SK-N-SH (cell line): Measurements from ENCODE around the gene SLC52A3. TPM values are rescaled to one million over a fixed set of nuclear protein-coding genes. Genes with fewer than 3 reads are reported as not detected.

Experiments used
- CTCF ChIA-PET: fragments of 300-600, 350-600 bp; formaldehyde crosslinking; extraction: SDS; loops from one replicate; lab custom pipeline; 2021; lab: Yijun Ruan, JAX
- POLR2A ChIA-PET: fragments of 350-600 bp; sonication (Branson Sonifier 250); formaldehyde crosslinking; extraction: SDS; loops from one replicate; lab custom pipeline; 2020; ENCODE audit warnings: antibody characterized with exemption, inconsistent platforms; lab: Yijun Ruan, JAX
- DNase-seq: peaks from one replicate; pipeline ENCODE4 v3.0.0; 2012
- H2AFZ ChIP-seq: fragments of 200-600 bp; sonication (generic); 2 replicates; pipeline ENCODE4 v1.8.1; 2016; ENCODE audit warnings: antibody characterized with exemption, mild to moderate bottlenecking, low read depth
- H3F3A ChIP-seq: fragments of 200-600 bp; sonication (generic); replicated peaks from 2 replicates; pipeline ENCODE3; 2016; ENCODE audit warnings: antibody characterized with exemption, mild to moderate bottlenecking; ENCODE audit not compliant: insufficient read depth
- H3K27ac ChIP-seq, 2 experiments: fragments of 200-500 bp in 1 of 2; fragments of 200-600 bp in 1 of 2; sonication (Bioruptor generic) in 1 of 2; sonication (generic), shearing (Covaris generic) in 1 of 2; 2 replicates each; pipeline versions ENCODE4 v1.5.1 to v1.6.1; 2014 to 2016; ENCODE audit warnings: low read depth in 2 of 2, inconsistent platforms in 1 of 2, low read length in 1 of 2, mild to moderate bottlenecking in 1 of 2, mixed read lengths in 1 of 2
- H3K27me3 ChIP-seq: fragments of 200-600 bp; sonication (generic), shearing (Covaris generic); 2 replicates; pipeline ENCODE4 v1.6.1; 2016; ENCODE audit warnings: mixed run types; ENCODE audit not compliant: insufficient read depth
- H3K36me3 ChIP-seq, 2 experiments: fragments of 200-500 bp in 1 of 2; fragments of 200-600 bp in 1 of 2; sonication (Bioruptor generic) in 1 of 2; sonication (generic) in 1 of 2; replicated peaks in 1 of 2; 2 replicates each; pipeline versions ENCODE3 to v1.5.1; 2014 to 2016; ENCODE audit warnings: low read length in 1 of 2, mild to moderate bottlenecking in 1 of 2; ENCODE audit not compliant: insufficient read depth in 2 of 2, control insufficient read depth in 1 of 2
- H3K4me1 ChIP-seq, 2 experiments: fragments of 200-500 bp in 1 of 2; fragments of 200-600 bp in 1 of 2; sonication (Bioruptor generic) in 1 of 2; sonication (generic), shearing (Covaris generic) in 1 of 2; 2 replicates each; pipeline versions ENCODE4 v1.5.1 to v1.6.1; 2014 to 2016; ENCODE audit warnings: low read depth in 1 of 2, low read length in 1 of 2, mixed run types in 1 of 2; ENCODE audit not compliant: insufficient read depth in 2 of 2, control insufficient read depth in 1 of 2
- H3K4me2 ChIP-seq: fragments of 200-600 bp; sonication (generic), shearing (Covaris generic); 2 replicates; pipeline ENCODE4 v1.6.1; 2017; ENCODE audit warnings: mixed run types
- H3K4me3 ChIP-seq, 2 experiments: fragments of 200-500 bp in 1 of 2; fragments of 200-600 bp in 1 of 2; sonication (Bioruptor generic) in 1 of 2; sonication (generic), shearing (Covaris generic) in 1 of 2; 2 replicates each; pipeline versions ENCODE4 v1.5.1 to v1.8.1; 2014 to 2016; ENCODE audit warnings: low read depth in 2 of 2, inconsistent platforms in 1 of 2, low read length in 1 of 2, mild to moderate bottlenecking in 1 of 2, mixed read lengths in 1 of 2, moderate library complexity in 1 of 2
- H3K79me2 ChIP-seq: fragments of 200-600 bp; sonication (generic); 2 replicates; pipeline ENCODE4 v1.8.1; 2017; ENCODE audit warnings: mild to moderate bottlenecking; ENCODE audit not compliant: insufficient read depth
- H3K9ac ChIP-seq: fragments of 200-600 bp; sonication (generic); 2 replicates; pipeline ENCODE4 v1.6.1; 2017; ENCODE audit warnings: mixed run types
- H3K9me2 ChIP-seq: fragments of 200-600 bp; sonication (generic); 2 replicates; pipeline ENCODE4 v1.6.1; 2017; ENCODE audit warnings: mixed run types
- H3K9me3 ChIP-seq: fragments of 200-600 bp; sonication (generic); 2 replicates; pipeline ENCODE4 v1.6.1; 2017; ENCODE audit warnings: mixed run types, mild to moderate bottlenecking, moderate library complexity
- H4K20me1 ChIP-seq: fragments of 200-600 bp; sonication (generic); 2 replicates; pipeline ENCODE4 v1.6.1; 2017; ENCODE audit warnings: mild to moderate bottlenecking, mixed run types; ENCODE audit not compliant: insufficient read depth
- CHD2 ChIP-seq: fragments of 150-350 bp; IDR thresholded peaks from 2 replicates; pipeline ENCODE4 v1.6.1; 2018; ENCODE audit warnings: low read length; ENCODE audit not compliant: partially characterized antibody
- EP300 ChIP-seq, 2 experiments: IDR thresholded peaks; 2 replicates each; pipeline versions ENCODE4 v1.4.0 to v1.6.1; 2012; ENCODE audit warnings: borderline replicate concordance in 1 of 2, low read depth in 1 of 2, low read length in 1 of 2
- EZH2phosphoT487 ChIP-seq: fragments of 200-600 bp; sonication (generic); IDR thresholded peaks from 2 replicates; pipeline ENCODE4 v1.6.1; 2017; ENCODE audit warnings: low read depth, mixed run types, mild to moderate bottlenecking, antibody characterized with exemption, moderate library complexity, borderline replicate concordance
- FOXJ3 ChIP-seq: sonication (generic); formaldehyde crosslinking; IDR thresholded peaks from 2 replicates; pipeline ENCODE4 v1.5.1; 2020; ENCODE audit warnings: mild to moderate bottlenecking, missing genetic modification reagents
- NFIC ChIP-seq: IDR thresholded peaks from 2 replicates; pipeline ENCODE4 v1.4.0; 2012; ENCODE audit warnings: borderline replicate concordance
- NRF1 ChIP-seq: IDR thresholded peaks from 2 replicates; pipeline ENCODE4 v1.6.1; 2012; ENCODE audit warnings: low read depth, mild to moderate bottlenecking, low read length
- RCOR1 ChIP-seq: fragments of 150-350 bp; IDR thresholded peaks from 2 replicates; pipeline ENCODE4 v1.6.1; 2017; ENCODE audit warnings: antibody characterized with exemption, low read length
- RFX5 ChIP-seq: IDR thresholded peaks from 2 replicates; pipeline ENCODE4 v1.6.1; 2012; ENCODE audit warnings: mild to moderate bottlenecking, improper control_type of control experiment, low read length
- SIN3A ChIP-seq: IDR thresholded peaks from 2 replicates; pipeline ENCODE4 v1.6.1; 2012; ENCODE audit warnings: low read depth, mild to moderate bottlenecking, low read length, moderate library complexity, borderline replicate concordance
- TAF1 ChIP-seq: IDR thresholded peaks from 2 replicates; pipeline ENCODE4 v1.6.1; 2012; ENCODE audit warnings: low read depth, mild to moderate bottlenecking, low read length, moderate library complexity, borderline replicate concordance
- TCF12 ChIP-seq: IDR thresholded peaks from 2 replicates; pipeline ENCODE4 v1.4.0; 2012
- TEAD4 ChIP-seq: IDR thresholded peaks from 2 replicates; pipeline ENCODE4 v1.4.0; 2012; ENCODE audit warnings: mild to moderate bottlenecking, borderline replicate concordance; ENCODE audit not compliant: insufficient read depth
- WGBS: methylation state at CpG from one replicate; pipeline ENCODE4 v1.1.6; 2017; ENCODE audit warnings: low lambda C conversion rate; 5-methylcytosine and 5-hydroxymethylcytosine counted together
- polyA plus RNA-seq, 3 experiments: library from polyadenylated mRNA; depleted of rRNA; stranded (reverse); fragments of >200 nt; gene quantifications; 2 replicates each; pipeline ENCODE4 v1.2.3, GENCODE V29; 2012
- TF ChIP-seq, protein P1 (sequence below): IDR thresholded peaks from 2 replicates; pipeline ENCODE4; 2012

SLC52A3 gene
- polyA plus RNA-seq, 1 of the 3 experiments (the other 2 are of a cell fraction): not detected

DNA sequence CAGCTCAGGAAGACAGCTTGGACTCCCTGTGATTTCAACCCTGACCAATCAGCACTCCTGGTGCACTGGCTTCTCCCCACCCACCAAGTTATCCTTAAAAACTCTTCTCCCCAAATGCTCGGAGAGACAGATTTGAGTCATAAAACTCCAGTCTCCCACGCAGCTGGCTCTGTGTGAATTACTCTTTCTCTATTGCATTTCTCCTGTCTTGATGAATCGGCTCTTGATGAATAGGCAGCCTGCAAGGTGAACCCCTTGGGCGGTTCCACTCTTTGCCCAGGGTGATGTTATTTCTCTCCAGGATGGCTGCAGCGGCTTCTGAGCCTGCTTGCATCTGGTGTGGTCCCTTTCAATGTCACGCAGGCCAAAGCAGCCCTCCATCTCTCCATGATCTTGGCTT, 12.4 kb downstream of the SLC52A3 start:
- CTCF ChIA-PET: interaction anchor here (0.9 to 1.4 kb wide), 2 partner anchors 27 to 111 kb away, joined by 5 read pairs; no protein-coding TSS in a partner anchor

DNA sequence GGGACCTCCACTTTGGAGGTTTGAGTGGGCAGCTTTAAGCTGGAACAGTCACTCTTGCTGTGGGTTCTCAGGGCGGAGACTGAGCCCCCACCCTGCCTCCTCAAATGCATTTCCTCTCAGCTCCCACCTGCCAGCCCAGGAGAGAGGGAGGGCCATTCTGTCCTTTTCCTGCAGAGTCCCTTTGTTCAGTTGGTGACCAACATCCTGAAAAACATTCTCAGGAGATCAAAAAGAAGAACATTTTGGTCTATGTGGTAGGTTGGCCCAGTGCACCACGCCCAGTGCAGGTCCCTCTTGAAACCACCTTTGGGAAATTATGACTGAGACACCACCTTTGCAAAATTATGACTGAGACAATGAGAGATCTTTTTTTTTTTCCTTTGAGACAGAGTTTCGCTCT, 13.4 kb downstream of the SLC52A3 start:
- H3K4me1 ChIP-seq: peaks cover 0 to 3% of the 10 kb centered on the region in 2 experiments; a peak in 1 of 4 replicates
- no peaks in the 10 kb centered on the region for H3F3A ChIP-seq
- DNase-seq: no peak
- H3K9ac ChIP-seq: no peak overlapping the region
- TF ChIP-seq RFX5 (no peak), CHD2 (no peak), TCF12 (no peak), FOXJ3 (no peak)
- TF ChIP-seq, all 33 proteins: peak for 0
- Histone ChIP-seq H2AFZ (no peak overlapping the region), H3K4me3 (no peak overlapping the region), H3K9me3 (no peaks in the 10 kb centered on the region), H3K79me2 (no peaks in the 10 kb centered on the region), H3K36me3 (no peaks in the 10 kb centered on the region), H3K27me3 (peaks cover 5% of the 10 kb centered on the region; the same call in 1 of the 2 replicates), H4K20me1 (no peaks in the 10 kb centered on the region), H3K9me2 (no peaks in the 10 kb centered on the region), H3K4me2 (no peak overlapping the region), H3K27ac (no peak overlapping the region)
- 19% methylated on average over 3 of the region's 3 CpGs for WGBS
- ChIA-PET CTCF (interaction anchor here (0.9 to 1.2 kb wide), 2 partner anchors 16 to 87 kb away, joined by 3 to 4 read pairs; no protein-coding TSS in a partner anchor), POLR2A (no interaction called here)

More for the DNA sequence above, 12.4 kb downstream of the SLC52A3 start:
- WGBS: 44% methylated on average over 6 of the region's 6 CpGs
- no peaks in the 10 kb centered on the region for H3K36me3 ChIP-seq
- H3K27me3 ChIP-seq: peaks cover 13% of the 10 kb centered on the region; the same call in 1 of the 2 replicates
- DNase-seq: no peak
- H3K4me1 ChIP-seq: peaks cover 0 to 3% of the 10 kb centered on the region in 2 experiments; a peak in 1 of 4 replicates
- H3K9ac ChIP-seq: no peak overlapping the region
- H3K9me2 ChIP-seq: no peaks in the 10 kb centered on the region
- H2AFZ ChIP-seq: no peak overlapping the region
- POLR2A ChIA-PET: no interaction called here
- no peak overlapping the region for H3K4me3 ChIP-seq
- H4K20me1 ChIP-seq: no peaks in the 10 kb centered on the region
- H3K79me2 ChIP-seq: no peaks in the 10 kb centered on the region
- no peaks in the 10 kb centered on the region for H3K9me3 ChIP-seq
- H3K27ac ChIP-seq: no peak overlapping the region
- H3F3A ChIP-seq: no peaks in the 10 kb centered on the region
- TF ChIP-seq EZH2phosphoT487: no peak
- TF ChIP-seq RCOR1: no peak
- no peak for TF ChIP-seq SIN3A
- TF ChIP-seq NFIC: no peak
- no peak for TF ChIP-seq TEAD4
- TF ChIP-seq, protein P1, sequence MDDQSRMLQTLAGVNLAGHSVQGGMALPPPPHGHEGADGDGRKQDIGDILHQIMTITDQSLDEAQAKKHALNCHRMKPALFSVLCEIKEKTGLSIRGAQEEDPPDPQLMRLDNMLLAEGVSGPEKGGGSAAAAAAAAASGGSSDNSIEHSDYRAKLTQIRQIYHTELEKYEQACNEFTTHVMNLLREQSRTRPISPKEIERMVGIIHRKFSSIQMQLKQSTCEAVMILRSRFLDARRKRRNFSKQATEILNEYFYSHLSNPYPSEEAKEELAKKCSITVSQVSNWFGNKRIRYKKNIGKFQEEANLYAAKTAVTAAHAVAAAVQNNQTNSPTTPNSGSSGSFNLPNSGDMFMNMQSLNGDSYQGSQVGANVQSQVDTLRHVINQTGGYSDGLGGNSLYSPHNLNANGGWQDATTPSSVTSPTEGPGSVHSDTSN: no peak
- TF ChIP-seq EP300 (IDR thresholded peaks at IDR 0.05; ENCODE audit: borderline replicate concordance in 1 of 2, low read depth in 1 of 2, low read length in 1 of 2): no peak
- TF ChIP-seq TAF1: no peak
- no peak for TF ChIP-seq NRF1
- H3K4me2 ChIP-seq: no peak overlapping the region
